Right lobe of liver (tissue), 6 donors: Measurements from ENCODE around the gene GAPDH. TPM values are rescaled to one million over a fixed set of nuclear protein-coding genes. Genes with fewer than 3 reads are reported as not detected.
"Not testable (repeated sequence)": the region's sequence is repeated elsewhere in the genome, so short reads cannot be mapped to it uniquely, and the experiment has no call there.

Experiments used
- ATAC-seq, 4 donors: fragments of 200-7000 bp; cut with Tn5 transposase; one replicate each; pipeline ENCODE4 v1.9.1; 2020; ENCODE audit warnings: mild to moderate bottlenecking in 4 of 4, moderate library complexity in 4 of 4
- DNase-seq, 3 donors: peaks; one replicate each; pipeline ENCODE4 v3.0.0-alpha.2; 2020
- H3K27ac ChIP-seq, 3 donors: fragments of 200-600 bp; one replicate each; pipeline ENCODE4 v1.8.0; 2022
- H3K27me3 ChIP-seq, 2 donors: fragments of 200-600 bp; one replicate each; pipeline ENCODE4 v1.8.0; 2022
- H3K36me3 ChIP-seq, 4 donors: fragments of 200-600 bp; sonication (generic) in 1 of 4; one replicate each; pipeline versions ENCODE4 v1.5.1 to v1.8.0; 2017 to 2022; ENCODE audit warnings: control low read depth in 1 of 4
- H3K4me1 ChIP-seq, 4 donors: fragments of 200-600 bp; sonication (generic) in 1 of 4; one replicate each; pipeline versions ENCODE4 v1.5.1 to v1.8.0; 2017 to 2022; ENCODE audit warnings: control low read depth in 1 of 4
- H3K4me3 ChIP-seq, 3 donors: fragments of 200-600 bp; one replicate each; pipeline ENCODE4 v1.8.0; 2022
- H3K9me3 ChIP-seq, 4 donors: fragments of 200-600 bp; sonication (generic) in 1 of 4; one replicate each; pipeline versions ENCODE4 v1.5.1 to v1.8.0; 2017 to 2022; ENCODE audit warnings: control low read depth in 1 of 4
- POLR2A ChIP-seq: fragments of 450-650 bp; IDR thresholded peaks from one replicate; pipeline ENCODE4 v1.6.1; 2017; ENCODE audit warnings: antibody characterized with exemption, mild to moderate bottlenecking
- WGBS: methylation state at CpG from one replicate; pipeline ENCODE4 v1.1.6; 2018; ENCODE audit warnings: low coverage, low lambda C conversion rate; ENCODE audit not compliant: insufficient coverage; ENCODE audit errors: missing lambda C conversion rate; 5-methylcytosine and 5-hydroxymethylcytosine counted together
- intact Hi-C, 2 donors: fragments of 100-400 bp; cut with DNase I; formaldehyde crosslinking; loops; one replicate each; pipeline versions ENCODE4 v1.11.2 to v1.14.1; 2022
- total RNA-seq, 6 experiments: library from RNA; depleted of rRNA in 2 of 6; stranded (reverse); fragments of >200 nt in 2 of 6; fragmentation: NEBNext Ultra II Directional in 3 of 6; extraction: Animal tissue kit (Norgen Biotek cat#: 25700) in 3 of 6; gene quantifications; one replicate each; pipeline versions ENCODE4 v1.1.0 to v1.2.4, GENCODE V29; 2016 to 2023
- TF ChIP-seq, protein P1 (sequence below), 4 donors: fragments of 200-600 bp in 3 of 4; fragments of 450-650 bp in 1 of 4; IDR thresholded peaks; one replicate each; pipeline versions ENCODE4 v1.5.1 to v1.8.0; 2016 to 2022; ENCODE audit warnings: antibody characterized with exemption in 4 of 4, mild to moderate bottlenecking in 2 of 4
- donor health status: DM: no; HTN: yes; CAD: no.
- donor health status: DM: no; HTN: no; CAD: no.
- donor health status: DM: no; HTN: no; CAD: no.
- donor health status: DM: no; HTN: yes; CAD: no.
- donor health status: DM: no; HTN: yes; CAD: no.

GAPDH gene
- total RNA-seq, 6 experiments from 2014 or later, result 788 to 3,247 (median 1,580) TPM

DNA sequence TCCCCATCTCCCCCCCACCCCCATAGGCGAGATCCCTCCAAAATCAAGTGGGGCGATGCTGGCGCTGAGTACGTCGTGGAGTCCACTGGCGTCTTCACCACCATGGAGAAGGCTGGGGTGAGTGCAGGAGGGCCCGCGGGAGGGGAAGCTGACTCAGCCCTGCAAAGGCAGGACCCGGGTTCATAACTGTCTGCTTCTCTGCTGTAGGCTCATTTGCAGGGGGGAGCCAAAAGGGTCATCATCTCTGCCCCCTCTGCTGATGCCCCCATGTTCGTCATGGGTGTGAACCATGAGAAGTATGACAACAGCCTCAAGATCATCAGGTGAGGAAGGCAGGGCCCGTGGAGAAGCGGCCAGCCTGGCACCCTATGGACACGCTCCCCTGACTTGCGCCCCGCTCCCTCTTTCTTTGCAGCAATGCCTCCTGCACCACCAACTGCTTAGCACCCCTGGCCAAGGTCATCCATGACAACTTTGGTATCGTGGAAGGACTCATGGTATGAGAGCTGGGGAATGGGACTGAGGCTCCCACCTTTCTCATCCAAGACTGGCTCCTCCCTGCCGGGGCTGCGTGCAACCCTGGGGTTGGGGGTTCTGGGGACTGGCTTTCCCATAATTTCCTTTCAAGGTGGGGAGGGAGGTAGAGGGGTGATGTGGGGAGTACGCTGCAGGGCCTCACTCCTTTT is 2.7 kb downstream of the GAPDH start:
- no peak for DNase-seq
- Histone ChIP-seq H3K4me1 (peaks cover 5 to 42% (median 20%) of the 10 kb centered on the region in 4 donors), H3K9me3 (no peaks in the 10 kb centered on the region), H3K27ac (peak overlapping the region; percentile 59 to 97 (median 93)), H3K4me3 (peak overlapping the region in 1 of 3 donors; percentile 82), H3K27me3 (no peaks in the 10 kb centered on the region), H3K36me3 (peaks cover 7 to 33% (median 22%) of the 10 kb centered on the region in 4 donors)
- 73% methylated on average over 6 of the region's 19 CpGs for WGBS
- intact Hi-C loops, result loop anchor here in 1 of 2 donors (10.0 kb wide), 1 partner anchor 202 kb away; no protein-coding TSS in a partner anchor
- TF ChIP-seq POLR2A, result no peak
- TF ChIP-seq, protein P1, sequence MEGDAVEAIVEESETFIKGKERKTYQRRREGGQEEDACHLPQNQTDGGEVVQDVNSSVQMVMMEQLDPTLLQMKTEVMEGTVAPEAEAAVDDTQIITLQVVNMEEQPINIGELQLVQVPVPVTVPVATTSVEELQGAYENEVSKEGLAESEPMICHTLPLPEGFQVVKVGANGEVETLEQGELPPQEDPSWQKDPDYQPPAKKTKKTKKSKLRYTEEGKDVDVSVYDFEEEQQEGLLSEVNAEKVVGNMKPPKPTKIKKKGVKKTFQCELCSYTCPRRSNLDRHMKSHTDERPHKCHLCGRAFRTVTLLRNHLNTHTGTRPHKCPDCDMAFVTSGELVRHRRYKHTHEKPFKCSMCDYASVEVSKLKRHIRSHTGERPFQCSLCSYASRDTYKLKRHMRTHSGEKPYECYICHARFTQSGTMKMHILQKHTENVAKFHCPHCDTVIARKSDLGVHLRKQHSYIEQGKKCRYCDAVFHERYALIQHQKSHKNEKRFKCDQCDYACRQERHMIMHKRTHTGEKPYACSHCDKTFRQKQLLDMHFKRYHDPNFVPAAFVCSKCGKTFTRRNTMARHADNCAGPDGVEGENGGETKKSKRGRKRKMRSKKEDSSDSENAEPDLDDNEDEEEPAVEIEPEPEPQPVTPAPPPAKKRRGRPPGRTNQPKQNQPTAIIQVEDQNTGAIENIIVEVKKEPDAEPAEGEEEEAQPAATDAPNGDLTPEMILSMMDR (IDR thresholded peaks at IDR 0.05), result no peak
- ATAC-seq, result no peak

DNA sequence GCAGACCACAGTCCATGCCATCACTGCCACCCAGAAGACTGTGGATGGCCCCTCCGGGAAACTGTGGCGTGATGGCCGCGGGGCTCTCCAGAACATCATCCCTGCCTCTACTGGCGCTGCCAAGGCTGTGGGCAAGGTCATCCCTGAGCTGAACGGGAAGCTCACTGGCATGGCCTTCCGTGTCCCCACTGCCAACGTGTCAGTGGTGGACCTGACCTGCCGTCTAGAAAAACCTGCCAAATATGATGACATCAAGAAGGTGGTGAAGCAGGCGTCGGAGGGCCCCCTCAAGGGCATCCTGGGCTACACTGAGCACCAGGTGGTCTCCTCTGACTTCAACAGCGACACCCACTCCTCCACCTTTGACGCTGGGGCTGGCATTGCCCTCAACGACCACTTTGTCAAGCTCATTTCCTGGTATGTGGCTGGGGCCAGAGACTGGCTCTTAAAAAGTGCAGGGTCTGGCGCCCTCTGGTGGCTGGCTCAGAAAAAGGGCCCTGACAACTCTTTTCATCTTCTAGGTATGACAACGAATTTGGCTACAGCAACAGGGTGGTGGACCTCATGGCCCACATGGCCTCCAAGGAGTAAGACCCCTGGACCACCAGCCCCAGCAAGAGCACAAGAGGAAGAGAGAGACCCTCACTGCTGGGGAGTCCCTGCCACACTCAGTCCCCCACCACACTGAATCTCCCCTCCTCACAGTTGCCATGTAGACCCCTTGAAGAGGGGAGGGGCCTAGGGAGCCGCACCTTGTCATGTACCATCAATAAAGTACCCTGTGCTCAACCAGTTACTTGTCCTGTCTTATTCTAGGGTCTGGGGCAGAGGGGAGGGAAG is 3.5 kb downstream of the GAPDH start:
- ATAC-seq, H3K9me3 ChIP-seq, H3K27me3 ChIP-seq, H3K4me3 ChIP-seq: not testable (repeated sequence)
- Histone ChIP-seq H3K4me1 (peaks cover 5 to 41% (median 17%) of the 10 kb centered on the region in 4 donors), H3K27ac (peak overlapping the region; percentile 44 to 59 (median 49)), H3K36me3 (peaks cover 7 to 33% (median 22%) of the 10 kb centered on the region in 4 donors)
- TF ChIP-seq, protein P1 (IDR thresholded peaks at IDR 0.05), result peak; percentile 77 to 87 (median 86)
- WGBS, result 0% methylated on average over 1 of the region's 17 CpGs
- DNase-seq, result peak; percentile 69 to 80 (median 78)
- intact Hi-C loops, result loop anchor here in 1 of 2 donors (10.0 kb wide), 1 partner anchor 203 kb away; no protein-coding TSS in a partner anchor

DNA sequence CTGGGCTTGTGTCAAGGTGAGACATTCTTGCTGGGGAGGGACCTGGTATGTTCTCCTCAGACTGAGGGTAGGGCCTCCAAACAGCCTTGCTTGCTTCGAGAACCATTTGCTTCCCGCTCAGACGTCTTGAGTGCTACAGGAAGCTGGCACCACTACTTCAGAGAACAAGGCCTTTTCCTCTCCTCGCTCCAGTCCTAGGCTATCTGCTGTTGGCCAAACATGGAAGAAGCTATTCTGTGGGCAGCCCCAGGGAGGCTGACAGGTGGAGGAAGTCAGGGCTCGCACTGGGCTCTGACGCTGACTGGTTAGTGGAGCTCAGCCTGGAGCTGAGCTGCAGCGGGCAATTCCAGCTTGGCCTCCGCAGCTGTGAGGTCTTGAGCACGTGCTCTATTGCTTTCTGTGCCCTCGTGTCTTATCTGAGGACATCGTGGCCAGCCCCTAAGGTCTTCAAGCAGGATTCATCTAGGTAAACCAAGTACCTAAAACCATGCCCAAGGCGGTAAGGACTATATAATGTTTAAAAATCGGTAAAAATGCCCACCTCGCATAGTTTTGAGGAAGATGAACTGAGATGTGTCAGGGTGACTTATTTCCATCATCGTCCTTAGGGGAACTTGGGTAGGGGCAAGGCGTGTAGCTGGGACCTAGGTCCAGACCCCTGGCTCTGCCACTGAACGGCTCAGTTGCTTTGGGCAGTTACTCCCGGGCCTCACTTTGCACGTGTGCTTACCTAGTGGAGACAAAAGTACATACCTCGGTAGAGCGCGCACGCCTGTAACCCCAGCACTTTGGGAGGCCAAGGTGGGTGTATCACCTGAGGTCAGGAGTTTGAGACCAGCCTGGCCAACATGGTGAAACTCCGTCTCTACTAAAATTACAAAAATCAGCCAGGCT is 4.3 kb downstream of the GAPDH start:
- TF ChIP-seq POLR2A, result no peak
- TF ChIP-seq, protein P1 (IDR thresholded peaks at IDR 0.05), result no peak
- Histone ChIP-seq H3K4me1 (peaks cover 5 to 39% (median 17%) of the 10 kb centered on the region in 4 donors), H3K4me3 (no peak overlapping the region), H3K9me3 (no peaks in the 10 kb centered on the region), H3K27ac (peak overlapping the region in 2 of 3 donors; percentile 49 to 59), H3K27me3 (no peaks in the 10 kb centered on the region), H3K36me3 (peaks cover 7 to 33% (median 22%) of the 10 kb centered on the region in 4 donors)
- ATAC-seq (no peak), DNase-seq (no peak)
- intact Hi-C loops, result loop anchor here in 1 of 2 donors (10.0 kb wide), 1 partner anchor 204 kb away; no protein-coding TSS in a partner anchor
- WGBS, result 56% methylated on average over 11 of the region's 24 CpGs

DNA sequence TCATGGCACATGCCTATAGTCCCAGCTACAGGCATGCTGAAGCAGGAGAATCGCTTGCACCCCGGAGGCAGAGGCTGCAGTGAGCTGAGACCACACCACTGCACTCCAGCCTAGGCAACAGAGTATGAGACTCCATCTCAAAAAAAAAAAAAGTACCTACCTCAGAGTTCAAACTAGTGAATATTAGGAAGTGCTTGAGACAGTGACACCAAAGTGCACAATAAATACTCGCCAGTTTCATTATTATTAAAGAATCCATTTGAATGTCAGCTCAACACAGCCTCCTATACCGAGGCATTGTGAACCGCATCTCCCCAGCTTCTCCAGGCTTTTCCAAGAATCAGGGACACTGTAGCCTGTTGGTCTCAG is 5.0 kb downstream of the GAPDH start:
- intact Hi-C loops, result loop anchor here in 1 of 2 donors (10.0 kb wide), 1 partner anchor 204 kb away; no protein-coding TSS in a partner anchor
- TF ChIP-seq POLR2A, result no peak
- TF ChIP-seq, protein P1 (IDR thresholded peaks at IDR 0.05), result no peak
- Histone ChIP-seq H3K36me3 (peaks cover 7 to 33% (median 22%) of the 10 kb centered on the region in 4 donors), H3K27me3 (no peaks in the 10 kb centered on the region), H3K4me1 (peaks cover 5 to 39% (median 17%) of the 10 kb centered on the region in 4 donors), H3K9me3 (no peaks in the 10 kb centered on the region), H3K4me3 (no peak overlapping the region), H3K27ac (no peak overlapping the region)
- ATAC-seq (no peak), DNase-seq (no peak)
- 62% methylated on average over 3 of the region's 5 CpGs for WGBS
